Measurements from ENCODE around the gene C19orf85. TPM values are rescaled to one million over a fixed set of nuclear protein-coding genes. Genes with fewer than 3 reads are reported as not detected.

The C19orf85 gene
- polyA plus RNA-seq, 6 donors from 2014 or later: not detected

DNA sequence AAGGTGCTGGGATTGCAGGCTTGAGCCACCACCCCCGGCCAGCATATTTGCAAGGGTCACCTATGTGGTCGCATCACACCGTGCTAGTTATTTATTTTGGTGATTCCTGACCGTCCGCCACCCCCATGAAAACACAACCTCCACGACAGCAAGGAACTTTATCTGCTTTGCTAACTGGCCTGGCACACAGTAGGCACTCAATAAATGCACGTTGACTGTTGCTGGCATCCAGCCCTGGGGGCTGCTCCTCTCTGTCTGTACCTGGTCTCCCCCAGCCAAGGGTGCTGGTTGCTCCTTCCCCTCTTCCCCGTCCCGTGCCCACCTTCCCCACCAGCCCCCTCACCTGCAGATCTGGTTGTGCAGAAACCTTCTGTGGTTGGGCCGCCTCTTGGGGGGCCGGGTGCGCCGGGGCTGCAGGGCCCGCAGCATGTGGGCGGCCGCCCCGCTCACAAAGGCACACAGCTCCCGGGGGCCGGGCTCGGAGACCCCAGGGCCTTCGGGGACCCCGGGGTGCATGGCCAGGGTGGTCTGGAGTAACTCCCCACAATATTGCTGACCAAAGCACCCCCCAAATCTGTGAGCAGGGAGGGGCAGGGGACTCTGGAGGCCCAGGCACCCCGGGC, 401 bp downstream of the C19orf85 start:
- H3K27me3 Mint-ChIP-seq: peaks cover 0 to 8% (median 0%) of the 10 kb centered on the region in 3 donors
- ATAC-seq (ENCODE audit: low read depth in 2 of 2) (no peak), DNase-seq (no peak)
- peaks cover 27 to 32% (median 30%) of the 10 kb centered on the region in 3 donors for H3K4me1 Mint-ChIP-seq
- peak overlapping the region in 3 of 8 donors; percentile 24 to 77 (median 66) for H3K4me3 Mint-ChIP-seq
- no peaks in the 10 kb centered on the region for H3K36me3 Mint-ChIP-seq
- H3K27ac Mint-ChIP-seq: no peak overlapping the region
- H3K9me3 Mint-ChIP-seq: no peaks in the 10 kb centered on the region

DNA sequence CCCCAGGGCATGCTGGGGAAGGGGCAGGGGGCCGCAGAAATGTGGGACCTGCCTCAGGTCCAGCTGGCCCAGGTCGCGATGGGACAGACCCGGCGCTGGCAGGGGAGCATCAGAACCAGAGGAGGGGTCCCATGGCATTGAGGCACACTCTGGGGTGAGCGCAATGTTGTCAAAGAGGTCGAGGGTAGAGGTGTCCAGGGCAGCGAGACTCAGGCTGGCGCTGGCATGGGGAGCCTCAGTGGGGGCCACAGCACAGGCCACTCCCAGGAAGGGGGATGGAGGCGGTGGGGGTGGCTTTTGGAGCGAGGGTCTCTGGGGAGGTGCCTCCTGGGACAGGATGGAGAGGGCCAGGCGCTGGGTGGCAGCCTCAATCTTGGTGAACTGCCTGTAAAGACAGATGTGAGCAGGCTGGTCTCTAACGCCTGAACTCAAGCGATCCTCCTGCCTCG, 944 bp downstream of the C19orf85 start:
- H3K4me1 Mint-ChIP-seq: peaks cover 30 to 32% (median 32%) of the 10 kb centered on the region in 3 donors
- H3K9me3 Mint-ChIP-seq: no peaks in the 10 kb centered on the region
- peak overlapping the region in 3 of 8 donors; percentile 24 to 77 (median 66) for H3K4me3 Mint-ChIP-seq
- H3K27me3 Mint-ChIP-seq: peaks cover 0 to 8% (median 0%) of the 10 kb centered on the region in 3 donors
- no peaks in the 10 kb centered on the region for H3K36me3 Mint-ChIP-seq
- no peak for ATAC-seq (ENCODE audit: low read depth in 2 of 2)
- no peak overlapping the region for H3K27ac Mint-ChIP-seq
- no peak for DNase-seq

DNA sequence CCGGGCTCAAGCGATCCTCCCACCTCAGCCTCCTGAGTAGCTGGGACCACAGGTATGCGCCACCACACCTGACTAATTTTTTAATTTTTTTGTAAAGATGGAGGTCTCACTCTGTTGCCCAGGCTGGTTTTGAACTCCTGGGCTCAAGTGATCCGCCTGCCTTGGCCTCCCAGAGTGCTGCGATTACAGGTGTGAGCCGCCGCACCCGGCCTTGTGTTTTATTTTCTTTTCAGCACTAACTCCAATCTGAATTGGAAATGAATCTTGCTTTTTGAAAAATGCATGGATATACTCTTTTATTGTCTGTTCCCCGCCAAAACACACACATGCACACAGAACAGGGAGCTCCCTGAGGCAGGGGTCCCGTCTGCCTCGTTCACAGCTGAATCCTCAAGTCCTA, 1.8 kb downstream of the C19orf85 start:
- DNase-seq: no peak
- Mint-ChIP-seq H3K36me3 (no peaks in the 10 kb centered on the region), H3K4me1 (peaks cover 25 to 28% (median 28%) of the 10 kb centered on the region in 3 donors), H3K4me3 (peak overlapping the region; percentile 86 to 97 (median 94)), H3K9me3 (no peaks in the 10 kb centered on the region), H3K27me3 (peaks cover 0 to 8% (median 0%) of the 10 kb centered on the region in 3 donors), H3K27ac (peak overlapping the region in 3 of 6 donors; percentile 78 to 90 (median 82))
- ATAC-seq (ENCODE audit: low read depth in 2 of 2): no peak

DNA sequence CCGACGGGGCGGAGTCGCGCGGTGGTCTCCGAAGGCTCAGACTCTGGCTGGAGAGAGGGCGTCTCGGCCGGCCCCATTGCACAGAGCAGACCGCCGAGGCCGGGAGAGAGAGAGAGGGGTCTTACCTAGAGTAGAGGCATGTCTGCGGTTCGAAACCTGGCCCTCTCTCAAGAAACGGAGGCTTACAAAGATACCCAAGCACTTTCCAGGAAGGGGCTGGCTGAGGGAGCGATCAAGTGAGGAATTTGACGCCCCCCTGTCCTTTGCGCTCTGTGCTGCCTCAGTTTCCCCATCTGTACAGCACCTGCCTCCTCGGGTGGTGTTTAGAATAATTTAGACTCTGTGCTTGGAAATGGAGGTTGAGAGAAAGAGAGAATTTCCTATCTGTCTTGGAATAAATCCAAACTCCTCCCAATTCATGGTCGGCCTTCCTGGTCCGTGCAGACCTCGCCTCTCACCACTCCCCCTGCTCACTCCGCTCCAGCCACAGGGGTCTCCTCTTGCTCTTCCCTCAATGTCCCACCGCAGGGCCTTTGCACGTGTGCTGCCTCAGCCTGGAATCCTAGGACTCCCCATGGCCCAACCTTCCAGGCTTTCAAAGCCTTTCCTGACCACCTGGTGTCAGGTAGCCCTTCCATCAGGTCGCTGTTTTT, 2.5 kb downstream of the C19orf85 start:
- Mint-ChIP-seq H3K4me3 (peak overlapping the region; percentile 86 to 97 (median 94)), H3K4me1 (peaks cover 25 to 28% (median 28%) of the 10 kb centered on the region in 3 donors), H3K9me3 (no peaks in the 10 kb centered on the region), H3K27ac (peak overlapping the region; percentile 80 to 96 (median 94)), H3K27me3 (peaks cover 0 to 8% (median 0%) of the 10 kb centered on the region in 3 donors), H3K36me3 (no peaks in the 10 kb centered on the region)
- no peak for ATAC-seq (ENCODE audit: low read depth in 2 of 2)
- no peak for DNase-seq

DNA sequence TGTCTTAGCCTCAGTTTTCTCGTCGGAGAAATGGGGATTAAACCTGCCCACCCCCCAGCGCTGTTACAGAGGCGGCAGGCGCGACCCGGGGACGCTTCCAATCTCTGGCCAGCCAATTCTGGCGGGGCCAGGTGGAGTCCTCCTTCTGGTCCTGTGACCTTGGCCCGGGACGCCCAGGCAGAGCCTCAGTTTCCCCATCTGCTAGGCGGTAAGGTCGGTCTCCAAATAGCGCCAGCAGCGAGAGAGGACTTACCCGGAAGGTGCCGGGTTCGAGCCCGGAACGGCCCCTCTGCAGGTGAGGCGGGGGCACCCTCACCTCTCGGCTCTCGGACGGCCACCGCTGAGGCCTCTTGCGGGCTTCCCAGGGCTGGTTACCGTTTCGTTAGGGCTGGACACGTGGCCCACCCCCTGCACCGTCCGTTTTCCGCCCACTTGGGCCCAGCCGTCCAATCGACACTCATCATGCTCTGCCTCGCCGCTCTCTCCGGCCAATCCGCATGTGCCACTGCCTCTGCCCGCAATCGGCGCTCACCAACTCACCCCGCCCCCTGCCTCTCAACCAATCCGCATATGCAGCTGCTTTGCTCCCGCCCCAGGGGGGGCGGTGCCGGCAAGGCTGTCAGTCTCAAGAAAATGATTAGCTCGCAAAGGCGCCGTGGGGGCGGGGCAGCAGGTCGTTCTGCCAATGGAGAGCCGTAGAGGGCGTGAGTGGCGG, 3.1 kb downstream of the C19orf85 start, which contains the start of gene ISOC2:
TSS of gene ISOC2 (minus strand) at position 384 of the 715 bp plus-strand sequence. CDS start 5,156 bp downstream, outside the sequence.
- Mint-ChIP-seq H3K9me3 (no peaks in the 10 kb centered on the region), H3K27ac (peak within 1 kb of the TSS; percentile 80 to 96 (median 94)), H3K27me3 (peaks cover 0 to 8% (median 0%) of the 10 kb centered on the region in 3 donors), H3K36me3 (no peaks in the 10 kb centered on the region), H3K4me3 (peak within 1 kb of the TSS; percentile 86 to 97 (median 94)), H3K4me1 (peaks cover 25 to 28% (median 27%) of the 10 kb centered on the region in 3 donors)
- peak; percentile 93 to 95 for ATAC-seq (ENCODE audit: low read depth in 2 of 2)
- DNase-seq: peak; percentile 100

DNA sequence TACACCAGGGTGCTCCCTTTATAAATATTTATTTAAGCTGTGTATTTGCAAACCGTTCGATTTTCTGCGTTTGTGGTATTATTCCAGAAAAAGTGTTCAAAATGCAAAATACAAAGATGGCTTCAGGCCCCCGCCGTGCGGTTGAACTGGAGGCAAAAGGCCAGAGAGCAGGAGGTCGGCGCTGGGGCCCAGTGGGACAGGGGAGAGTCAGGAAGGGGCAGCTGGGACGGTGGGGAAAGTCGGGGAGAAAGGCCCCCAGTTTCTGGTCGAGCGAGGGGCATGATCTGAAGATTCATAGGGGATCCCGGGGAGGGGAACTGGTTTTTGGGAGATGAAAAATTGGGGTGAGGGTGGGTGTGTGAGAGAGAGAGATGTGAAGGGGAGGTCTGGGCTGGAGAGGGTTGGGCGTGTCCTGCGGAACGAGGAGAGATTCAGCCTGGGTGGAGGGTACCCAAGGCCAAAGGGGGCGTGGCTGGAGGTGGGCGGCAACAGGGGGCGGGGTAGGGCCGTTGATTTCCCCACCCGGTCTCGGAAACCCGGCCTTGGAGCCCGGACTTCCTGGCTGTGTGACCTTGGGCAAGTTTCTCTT, 3.8 kb downstream of the C19orf85 start:
- ATAC-seq (ENCODE audit: low read depth in 2 of 2): peak in 1 of 2 donors; percentile 5
- H3K4me1 Mint-ChIP-seq: peaks cover 25 to 28% (median 25%) of the 10 kb centered on the region in 3 donors
- peaks cover 0 to 8% (median 0%) of the 10 kb centered on the region in 3 donors for H3K27me3 Mint-ChIP-seq
- H3K9me3 Mint-ChIP-seq: no peaks in the 10 kb centered on the region
- H3K27ac Mint-ChIP-seq: peak overlapping the region in 5 of 6 donors; percentile 63 to 96 (median 93)
- H3K4me3 Mint-ChIP-seq: peak overlapping the region; percentile 86 to 97 (median 94)
- DNase-seq: no peak
- H3K36me3 Mint-ChIP-seq: no peaks in the 10 kb centered on the region

DNA sequence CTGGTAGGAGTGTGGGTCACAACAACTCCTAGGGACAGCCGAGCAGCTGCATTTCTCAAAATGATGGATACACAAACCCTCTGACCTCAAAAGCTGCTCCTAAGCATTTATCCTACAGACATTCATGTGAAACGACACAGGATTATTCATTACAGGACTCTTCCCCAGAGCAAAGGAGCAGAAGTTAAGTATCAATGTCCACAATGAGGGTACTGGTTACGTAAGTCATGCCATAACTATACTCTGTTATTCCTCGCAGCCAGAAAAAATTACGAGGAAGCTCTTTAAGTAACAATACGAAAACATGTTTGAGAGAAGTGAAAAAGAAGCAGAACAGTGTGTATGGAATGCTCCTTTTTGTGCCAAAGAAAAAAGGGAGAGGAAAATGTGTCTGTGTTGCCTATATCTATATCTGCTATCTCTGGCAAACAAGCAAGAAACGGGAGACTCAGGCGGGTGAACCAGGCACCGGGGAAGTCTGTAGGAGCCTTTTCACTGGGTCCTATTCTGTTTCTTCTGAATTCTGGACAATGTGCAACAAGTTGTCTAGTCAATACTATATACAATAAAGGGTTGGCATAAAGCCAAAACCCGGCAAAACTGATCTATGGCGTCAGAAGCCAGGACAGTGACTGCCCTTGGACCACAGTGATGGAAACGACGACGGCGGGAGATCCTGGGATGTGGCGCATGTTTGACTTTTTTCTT, 4.4 kb downstream of the C19orf85 start:
- H3K27me3 Mint-ChIP-seq: peaks cover 0 to 8% (median 0%) of the 10 kb centered on the region in 3 donors
- peak overlapping the region; percentile 56 to 97 (median 92) for H3K4me3 Mint-ChIP-seq
- peak overlapping the region in 4 of 6 donors; percentile 20 to 93 (median 70) for H3K27ac Mint-ChIP-seq
- H3K36me3 Mint-ChIP-seq: peaks cover 0 to 4% of the 10 kb centered on the region in 2 donors
- no peak for ATAC-seq (ENCODE audit: low read depth in 2 of 2)
- peaks cover 25 to 28% (median 27%) of the 10 kb centered on the region in 3 donors for H3K4me1 Mint-ChIP-seq
- no peak for DNase-seq
- H3K9me3 Mint-ChIP-seq: no peaks in the 10 kb centered on the region

DNA sequence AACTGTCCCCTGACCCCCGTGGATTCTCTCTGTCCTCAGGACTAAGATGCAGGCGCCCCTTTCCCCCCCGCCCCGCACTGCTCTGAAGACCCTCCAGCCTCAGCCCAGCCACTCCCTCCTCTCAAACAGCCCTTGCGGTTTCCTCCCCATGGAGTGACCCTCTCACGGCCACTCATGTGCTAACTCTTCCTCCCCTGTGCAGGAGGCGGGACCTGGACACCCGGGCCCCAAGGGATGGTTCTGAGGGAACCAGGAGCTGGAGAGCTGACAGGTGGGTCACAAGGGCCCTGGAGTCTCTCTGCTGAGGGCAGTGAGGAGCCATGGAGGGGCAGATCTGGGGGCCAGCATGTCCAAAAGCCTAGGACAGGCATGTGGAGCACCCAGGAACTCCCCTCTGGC, 5.0 kb downstream of the C19orf85 start:
- no peak for DNase-seq
- Mint-ChIP-seq H3K27me3 (peaks cover 0 to 13% (median under 1%) of the 10 kb centered on the region in 3 donors), H3K27ac (peak overlapping the region in 2 of 6 donors; percentile 61 to 80), H3K9me3 (no peaks in the 10 kb centered on the region), H3K36me3 (peaks cover 0 to 10% of the 10 kb centered on the region in 2 donors), H3K4me1 (peaks cover 25 to 32% (median 28%) of the 10 kb centered on the region in 3 donors), H3K4me3 (peak overlapping the region in 5 of 8 donors; percentile 79 to 97 (median 91))
- no peak for ATAC-seq (ENCODE audit: low read depth in 2 of 2)

DNA sequence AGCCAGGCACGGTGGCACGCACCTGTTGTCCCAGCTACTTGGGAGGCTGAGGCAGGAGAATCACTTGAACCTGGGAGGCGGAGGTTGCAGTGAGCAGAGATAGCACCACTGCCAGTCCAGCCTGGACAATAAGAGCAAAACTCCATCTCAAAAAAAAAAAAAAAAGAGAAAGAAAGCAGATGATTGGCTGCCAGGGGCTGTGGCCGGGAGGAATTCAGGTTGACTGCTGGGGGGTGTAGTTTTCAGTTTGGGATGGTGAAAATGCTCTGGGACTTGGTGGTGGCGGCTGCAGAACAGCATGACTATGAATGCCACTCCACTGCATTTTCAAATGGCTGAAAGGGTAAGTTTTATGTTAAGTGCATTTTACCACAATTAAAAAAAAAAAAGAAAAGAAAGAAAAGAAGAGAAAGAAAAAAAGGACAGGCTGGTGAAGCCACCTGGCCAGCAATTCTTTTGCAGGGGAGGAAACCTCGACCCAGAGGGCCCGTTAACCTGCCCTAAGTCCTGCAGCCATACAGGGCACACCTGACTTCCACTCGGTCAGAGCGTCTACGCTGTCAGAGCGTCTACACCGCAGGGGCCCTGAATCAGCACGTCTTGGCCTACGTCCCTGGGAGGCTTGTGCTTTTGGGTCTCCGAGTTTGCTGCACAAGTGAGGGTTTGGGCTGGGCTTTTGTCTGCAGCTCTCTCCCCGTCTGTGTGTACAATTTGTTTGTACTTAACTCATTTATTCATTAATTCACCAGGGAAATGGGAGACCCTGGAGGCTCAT, 6.7 kb downstream of the C19orf85 start:
- H3K27ac Mint-ChIP-seq: peak overlapping the region in 2 of 6 donors; percentile 42 to 44
- peaks cover 0 to 3% (median 0%) of the 10 kb centered on the region in 7 donors for H3K9me3 Mint-ChIP-seq
- peak overlapping the region in 4 of 8 donors; percentile 7 to 77 (median 32) for H3K4me3 Mint-ChIP-seq
- H3K27me3 Mint-ChIP-seq: peaks cover 7 to 24% (median 17%) of the 10 kb centered on the region in 3 donors
- peaks cover 5 to 25% of the 10 kb centered on the region in 2 donors for H3K36me3 Mint-ChIP-seq
- peaks cover 25 to 41% (median 32%) of the 10 kb centered on the region in 3 donors for H3K4me1 Mint-ChIP-seq
- DNase-seq (no peak), ATAC-seq (ENCODE audit: low read depth in 2 of 2) (no peak)

DNA sequence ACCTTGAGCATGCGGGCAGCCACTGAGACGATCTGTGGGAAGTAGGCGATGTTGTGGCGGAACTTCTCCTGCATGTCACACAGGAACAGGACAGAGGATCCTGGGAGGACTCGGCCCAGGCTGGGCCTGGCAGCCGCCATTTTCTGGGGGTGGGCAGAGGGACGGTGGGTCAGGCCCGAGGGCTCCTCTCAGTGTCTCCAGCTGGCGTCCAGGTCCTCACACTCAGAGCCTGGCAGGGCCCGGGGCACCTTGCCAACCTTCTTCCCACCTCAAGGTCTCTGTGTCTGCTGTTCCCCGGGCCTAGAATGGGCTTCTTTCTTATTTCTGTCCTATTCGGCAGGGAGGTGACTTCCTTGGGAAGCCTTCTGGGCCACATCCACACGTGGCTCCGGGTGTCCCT, 8.2 kb downstream of the C19orf85 start:
- DNase-seq: no peak
- ATAC-seq (ENCODE audit: low read depth in 2 of 2): no peak
- H3K27ac Mint-ChIP-seq: peak overlapping the region in 1 of 6 donors; percentile 26
- peaks cover 5 to 32% of the 10 kb centered on the region in 2 donors for H3K36me3 Mint-ChIP-seq
- H3K4me1 Mint-ChIP-seq: peaks cover 19 to 35% (median 24%) of the 10 kb centered on the region in 3 donors
- peaks cover 11 to 25% (median 21%) of the 10 kb centered on the region in 3 donors for H3K27me3 Mint-ChIP-seq
- peak overlapping the region in 1 of 8 donors; percentile 71 for H3K4me3 Mint-ChIP-seq
- H3K9me3 Mint-ChIP-seq: peaks cover 0 to 3% (median 0%) of the 10 kb centered on the region in 7 donors

DNA sequence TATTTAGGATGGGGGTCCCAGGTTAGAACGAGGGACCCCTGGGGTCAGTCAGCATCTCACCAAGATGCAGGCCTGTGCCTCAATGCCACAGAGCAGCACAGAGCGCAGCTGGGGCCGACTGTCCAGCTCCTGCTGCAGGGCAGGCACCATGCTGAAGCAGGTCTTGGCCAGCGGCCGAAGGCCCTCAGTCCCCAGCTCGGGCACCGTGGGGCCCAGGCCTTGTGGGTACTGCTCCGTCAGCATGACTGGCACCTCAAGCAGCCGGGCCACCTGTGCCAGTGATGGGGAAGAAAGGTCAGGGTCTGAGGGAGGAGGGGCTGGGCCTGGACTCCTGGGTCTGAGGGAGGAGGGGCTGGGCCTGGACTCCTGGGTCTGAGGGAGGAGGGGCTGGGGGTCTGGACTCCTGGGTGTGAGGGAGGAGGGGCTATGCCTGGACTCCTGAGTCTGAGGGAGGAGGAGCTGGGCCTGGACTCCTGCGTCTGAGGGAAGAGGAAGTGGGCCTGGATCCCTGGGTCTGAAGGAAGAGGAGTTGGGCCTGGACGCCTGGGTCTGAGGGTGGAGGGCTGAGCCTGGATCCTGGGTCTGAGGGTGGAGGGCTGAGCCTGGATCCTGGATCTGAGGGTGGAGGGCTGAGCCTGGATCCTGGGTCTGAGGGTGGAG, 8.8 kb downstream of the C19orf85 start:
- Mint-ChIP-seq H3K9me3 (peaks cover 0 to 3% (median 0%) of the 10 kb centered on the region in 7 donors), H3K36me3 (peaks cover 5 to 33% of the 10 kb centered on the region in 2 donors), H3K27ac (no peak overlapping the region), H3K27me3 (peaks cover 15 to 30% (median 21%) of the 10 kb centered on the region in 3 donors), H3K4me1 (peaks cover 16 to 35% (median 23%) of the 10 kb centered on the region in 3 donors), H3K4me3 (no peak overlapping the region)
- DNase-seq (no peak), ATAC-seq (ENCODE audit: low read depth in 2 of 2) (no peak)

Measured in naive B cell (primary cell).